ENCODE data around the gene KIF13A. TPM values are rescaled to one million over a fixed set of nuclear protein-coding genes. Genes with fewer than 3 reads are reported as not detected.
A peak's percentile ranks its signal among the peaks of the same experiment; 100 is the strongest.

Gene KIF13A
- total RNA-seq, 3 donors from 2014 or later, result 40.0 to 60.4 (median 49.6) TPM

- Histone ChIP-seq H3K4me1 (peaks cover 0 to 12% of the 10 kb centered on the region in 2 donors), H3K36me3 (no peaks in the 10 kb centered on the region), H3K4me3 (no peak overlapping the region), H3K9me3 (no peaks in the 10 kb centered on the region), H3K27me3 (no peaks in the 10 kb centered on the region), H3K27ac (peak overlapping the region; percentile 56 to 68)
- no peak for DNase-seq (ENCODE audit: low spot score in 2 of 2)
- no peak for TF ChIP-seq POLR2A (IDR thresholded peaks at IDR 0.05)
- TF ChIP-seq CTCF (IDR thresholded peaks at IDR 0.05), result no peak
- intact Hi-C loops (cut with DNase I; ENCODE audit: low total_unique reads), result no loop called here
Observed at GRCh38 chr6:17932330-17932852, 55.0 kb downstream of the KIF13A start.

- DNase-seq (ENCODE audit: low spot score in 2 of 2), result no peak
- H3K4me3 ChIP-seq, result no peak overlapping the region
- TF ChIP-seq CTCF (IDR thresholded peaks at IDR 0.05), result no peak
- no peak for TF ChIP-seq POLR2AphosphoS5 (IDR thresholded peaks at IDR 0.05)
- no peak for TF ChIP-seq POLR2A (IDR thresholded peaks at IDR 0.05)
- intact Hi-C loops (cut with DNase I; ENCODE audit: low total_unique reads), result no loop called here
- H3K36me3 ChIP-seq, result no peaks in the 10 kb centered on the region
- H3K27ac ChIP-seq, result peak overlapping the region; percentile 68 to 76
- peaks cover 0 to 12% of the 10 kb centered on the region in 2 donors for H3K4me1 ChIP-seq
- H3K27me3 ChIP-seq, result no peaks in the 10 kb centered on the region
- H3K9me3 ChIP-seq, result no peaks in the 10 kb centered on the region
Observed at GRCh38 chr6:17931227-17931626, 56.2 kb downstream of the KIF13A start.

- no peak for TF ChIP-seq POLR2AphosphoS5 (IDR thresholded peaks at IDR 0.05)
- TF ChIP-seq POLR2A (IDR thresholded peaks at IDR 0.05), result no peak
- TF ChIP-seq CTCF (IDR thresholded peaks at IDR 0.05), result no peak
- no peak overlapping the region for H3K4me3 ChIP-seq
- DNase-seq (ENCODE audit: low spot score in 2 of 2), result no peak
- no peaks in the 10 kb centered on the region for H3K36me3 ChIP-seq
- H3K27me3 ChIP-seq, result no peaks in the 10 kb centered on the region
- peak overlapping the region; percentile 68 to 76 for H3K27ac ChIP-seq
- H3K9me3 ChIP-seq, result no peaks in the 10 kb centered on the region
- H3K4me1 ChIP-seq, result peaks cover 0 to 12% of the 10 kb centered on the region in 2 donors
- intact Hi-C loops (cut with DNase I; ENCODE audit: low total_unique reads), result no loop called here
Observed at GRCh38 chr6:17930321-17930993, 57.0 kb downstream of the KIF13A start.

GRCh38 chr6:17928514-17929430, 58.7 kb downstream of the KIF13A start:
- no peaks in the 10 kb centered on the region for H3K36me3 ChIP-seq
- intact Hi-C loops (cut with DNase I; ENCODE audit: low total_unique reads), result no loop called here
- no peaks in the 10 kb centered on the region for H3K27me3 ChIP-seq
- no peaks in the 10 kb centered on the region for H3K9me3 ChIP-seq
- no peak overlapping the region for H3K4me3 ChIP-seq
- peaks cover 0 to 17% of the 10 kb centered on the region in 2 donors for H3K4me1 ChIP-seq
- TF ChIP-seq POLR2A (IDR thresholded peaks at IDR 0.05) (no peak), POLR2AphosphoS5 (IDR thresholded peaks at IDR 0.05) (no peak), CTCF (IDR thresholded peaks at IDR 0.05) (no peak)
- H3K27ac ChIP-seq, result peak overlapping the region; percentile 70 to 71
- DNase-seq (ENCODE audit: low spot score in 2 of 2), result no peak

DNA sequence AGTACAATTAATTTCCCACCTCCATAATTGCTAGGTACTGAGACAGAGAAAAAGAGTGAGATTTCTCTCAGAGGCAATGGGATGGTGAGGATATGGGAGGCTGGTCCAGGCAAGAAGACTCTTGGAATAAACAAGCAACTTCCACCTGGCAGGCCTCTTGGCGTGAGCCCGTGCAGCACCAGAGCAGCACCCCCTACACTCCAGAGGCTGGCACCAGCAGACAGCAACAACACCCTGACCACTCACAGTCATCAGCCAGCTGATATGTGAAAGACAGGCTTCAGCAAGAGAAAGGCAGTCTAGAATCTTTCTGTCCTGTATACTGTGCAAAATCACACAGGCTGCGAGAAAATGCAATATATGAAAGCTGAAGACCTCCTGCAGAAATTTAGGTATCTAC, 59.7 kb downstream of the KIF13A start:
- no peaks in the 10 kb centered on the region for H3K27me3 ChIP-seq
- intact Hi-C loops (cut with DNase I; ENCODE audit: low total_unique reads), result no loop called here
- TF ChIP-seq CTCF (IDR thresholded peaks at IDR 0.05) (no peak), POLR2A (IDR thresholded peaks at IDR 0.05) (no peak), POLR2AphosphoS5 (IDR thresholded peaks at IDR 0.05) (no peak)

More for the DNA sequence above, 59.7 kb downstream of the KIF13A start:
- no peaks in the 10 kb centered on the region for H3K9me3 ChIP-seq
- no peak overlapping the region for H3K4me3 ChIP-seq
- H3K36me3 ChIP-seq, result no peaks in the 10 kb centered on the region
- H3K4me1 ChIP-seq, result peaks cover 0 to 22% of the 10 kb centered on the region in 2 donors
- peak overlapping the region; percentile 29 to 70 for H3K27ac ChIP-seq
- no peak for DNase-seq (ENCODE audit: low spot score in 2 of 2)

All from breast epithelium (tissue), 4 donors.